Measurements from ENCODE around the gene DGKG.
A peak's percentile ranks its signal among the peaks of the same experiment; 100 is the strongest.

Gene DGKG

GRCh38 chr3:186361762-186362536 lies at the start of gene DGKG:
DGKG (minus strand) TSS chr3:186362234; CDS start chr3:186320459, 41,775 bp downstream.
- DNase-seq, result peak; percentile 28

- DNase-seq, result no peak
These were observed 49.1 kb upstream of the DGKG start for GRCh38 chr3:186411089-186411488.

GRCh38 chr3:186406669-186407635 lies 44.9 kb upstream of the DGKG start:
- no peak for DNase-seq

DNA sequence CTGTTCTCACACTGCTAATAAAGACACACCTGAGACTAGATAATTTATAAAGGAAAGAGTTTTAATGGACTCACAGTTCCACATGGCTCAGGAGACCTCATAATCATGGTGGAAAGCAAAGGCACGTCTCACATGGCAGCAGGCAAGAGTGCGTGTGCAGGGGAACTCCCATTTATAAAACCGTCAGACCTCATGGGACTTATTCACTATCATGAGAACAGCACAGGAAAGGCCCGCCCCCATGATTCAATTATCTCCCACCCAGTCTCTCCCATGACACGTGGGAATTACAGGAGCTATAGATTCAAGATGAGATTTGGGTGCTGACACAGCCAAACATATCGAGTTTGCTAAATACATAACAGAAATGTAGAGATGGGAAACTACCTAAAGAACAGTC lies 39.5 kb upstream of the DGKG start:
- DNase-seq, result no peak

DNA sequence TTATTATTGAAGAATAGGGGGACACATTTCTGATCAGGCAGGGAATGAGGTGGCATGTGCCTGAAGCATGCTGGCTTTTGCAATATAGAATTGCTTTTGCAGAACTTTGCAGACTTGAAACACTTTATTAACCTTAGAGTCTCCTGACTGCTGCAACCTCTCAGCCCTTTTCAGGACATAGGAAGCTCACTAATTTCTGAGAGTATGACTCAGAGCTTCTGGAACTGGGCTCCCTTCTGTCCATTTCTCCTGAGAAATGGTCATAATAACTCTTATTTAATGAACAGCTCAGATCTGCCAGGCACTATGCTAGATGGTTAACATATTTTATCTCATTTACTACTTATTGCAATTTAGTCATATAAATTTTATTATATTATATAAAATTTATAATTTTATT lies 38.6 kb upstream of the DGKG start:
- no peak for DNase-seq

- DNase-seq, result no peak
These were observed 38.0 kb upstream of the DGKG start for GRCh38 chr3:186400026-186400425.

GRCh38 chr3:186394566-186395217 lies 32.7 kb upstream of the DGKG start:
- DNase-seq, result no peak

DNA sequence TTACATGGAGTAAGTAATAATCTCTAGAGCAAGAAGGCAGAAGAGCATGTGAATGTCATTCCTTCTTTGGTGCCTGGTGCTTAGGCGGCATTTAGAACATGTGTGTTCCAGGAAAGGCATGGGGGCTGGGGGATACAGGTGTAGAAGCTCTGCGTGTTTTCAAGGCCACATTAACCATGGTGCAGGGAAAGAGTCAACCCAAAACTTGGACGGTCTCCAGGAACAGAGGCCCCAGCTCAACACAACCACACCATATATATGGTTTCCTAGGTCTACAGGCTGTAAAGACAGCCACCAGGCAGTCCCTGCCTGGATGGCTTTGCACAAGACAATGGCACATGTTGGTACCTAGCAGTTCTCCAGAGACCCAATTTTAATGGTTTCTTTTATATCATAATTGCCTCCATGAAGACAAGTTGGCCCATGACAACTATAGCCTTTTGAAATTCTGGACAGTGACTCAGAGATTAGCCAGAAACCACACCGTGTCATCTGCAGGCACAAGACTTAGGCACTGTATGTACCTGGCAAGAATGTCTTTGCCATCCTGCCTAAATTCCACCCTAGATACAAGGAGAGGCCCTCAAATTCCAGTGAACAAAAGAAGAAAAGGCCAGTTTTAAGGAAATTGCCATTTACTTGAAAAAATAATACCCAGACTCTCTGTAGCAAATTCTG lies 25.0 kb upstream of the DGKG start:
- DNase-seq, result no peak

DNA sequence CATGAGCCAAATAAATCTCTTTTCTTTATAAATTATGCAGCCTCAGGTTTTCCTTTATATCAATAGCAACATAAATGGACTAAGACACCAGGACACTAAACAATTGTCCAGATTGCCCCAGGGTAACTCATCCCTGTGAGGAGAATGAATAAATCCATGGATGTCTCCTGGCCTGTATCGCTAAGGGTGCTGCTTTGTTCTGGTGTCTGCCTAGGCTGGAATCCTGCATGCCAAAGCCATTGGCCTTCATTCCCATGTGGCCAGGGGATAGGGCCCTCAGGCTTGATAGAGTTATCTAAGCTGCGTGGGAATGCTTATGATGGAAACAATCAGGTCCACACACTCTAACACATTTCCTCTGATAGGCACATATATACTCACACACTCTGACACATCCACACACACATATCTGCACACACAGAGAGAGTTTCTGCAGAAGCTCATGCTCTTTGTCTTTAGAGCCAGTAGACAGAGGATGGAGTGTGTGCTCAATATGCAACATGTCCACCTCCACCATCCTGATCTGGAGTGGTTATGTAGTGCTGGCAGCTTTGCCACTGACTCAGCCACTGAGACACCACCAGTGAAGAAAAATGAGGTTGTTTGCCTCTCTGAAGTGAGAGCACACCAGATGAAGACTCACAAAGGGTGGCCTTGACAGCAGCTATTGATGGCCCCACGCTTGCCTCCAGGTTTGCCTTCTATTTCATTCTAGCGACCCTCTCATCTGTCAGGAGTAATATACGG lies 24.0 kb upstream of the DGKG start:
- DNase-seq, result no peak

- no peak for DNase-seq
These were observed 21.3 kb upstream of the DGKG start for GRCh38 chr3:186383026-186383993.

- no peak for DNase-seq
These were observed 20.3 kb upstream of the DGKG start for GRCh38 chr3:186382217-186382885.

- DNase-seq, result no peak
These were observed 19.6 kb upstream of the DGKG start for GRCh38 chr3:186381424-186382216.

DNA sequence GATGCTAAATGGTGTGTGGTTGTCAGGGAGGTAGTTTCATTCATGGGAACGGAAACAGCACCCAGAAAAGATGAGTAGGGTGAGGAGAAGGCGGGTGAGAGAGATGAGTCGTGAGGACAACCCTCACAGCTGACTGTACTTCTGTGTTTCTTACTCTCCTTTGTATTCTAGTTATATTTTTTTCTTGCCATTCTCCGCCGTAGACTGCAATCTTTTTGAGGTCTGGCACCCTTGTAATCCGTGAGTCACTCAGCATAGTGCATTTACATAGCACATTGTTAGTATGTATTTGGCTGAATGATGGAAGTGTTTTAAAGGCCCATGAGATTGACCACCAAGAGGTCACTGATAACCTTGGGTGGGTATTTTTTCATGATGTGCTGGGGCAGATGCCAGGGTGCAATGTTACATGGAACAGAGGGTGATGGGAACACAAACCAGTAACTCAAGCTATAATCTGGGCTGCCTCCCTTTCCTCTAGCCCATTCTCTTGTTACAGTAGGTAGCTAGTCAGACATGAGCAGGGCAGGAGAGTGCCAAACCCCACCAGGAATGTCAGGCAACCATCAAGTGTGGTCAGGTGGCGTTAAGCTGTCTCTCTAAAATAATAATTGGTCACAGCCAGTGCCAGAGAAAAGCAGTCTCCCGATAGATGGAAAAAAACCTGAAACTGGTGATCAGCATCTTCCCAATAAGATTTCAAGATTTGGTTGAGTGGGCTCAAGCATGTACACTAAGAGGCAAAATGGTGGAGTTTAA lies 18.8 kb upstream of the DGKG start:
- no peak for DNase-seq

DNA sequence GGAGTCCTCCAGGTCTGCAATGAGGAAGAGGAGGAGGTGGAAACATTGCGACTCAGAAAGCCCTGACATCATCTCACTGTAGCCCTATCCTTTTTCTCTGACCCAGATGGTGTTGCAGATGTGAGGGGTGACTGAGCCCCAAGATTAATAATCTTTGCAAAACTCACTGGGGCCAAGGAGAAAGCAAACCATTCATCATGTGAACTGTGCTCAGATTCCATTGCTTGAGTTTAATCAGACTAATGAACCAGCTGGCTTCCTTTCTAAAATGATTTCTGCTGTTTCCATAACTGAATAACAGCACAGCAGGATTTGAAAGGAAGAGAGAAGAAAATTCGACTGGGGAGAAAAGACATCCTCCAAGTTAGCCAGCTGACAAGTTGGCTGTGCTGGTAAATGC lies 13.4 kb upstream of the DGKG start:
- DNase-seq, result no peak

DNA sequence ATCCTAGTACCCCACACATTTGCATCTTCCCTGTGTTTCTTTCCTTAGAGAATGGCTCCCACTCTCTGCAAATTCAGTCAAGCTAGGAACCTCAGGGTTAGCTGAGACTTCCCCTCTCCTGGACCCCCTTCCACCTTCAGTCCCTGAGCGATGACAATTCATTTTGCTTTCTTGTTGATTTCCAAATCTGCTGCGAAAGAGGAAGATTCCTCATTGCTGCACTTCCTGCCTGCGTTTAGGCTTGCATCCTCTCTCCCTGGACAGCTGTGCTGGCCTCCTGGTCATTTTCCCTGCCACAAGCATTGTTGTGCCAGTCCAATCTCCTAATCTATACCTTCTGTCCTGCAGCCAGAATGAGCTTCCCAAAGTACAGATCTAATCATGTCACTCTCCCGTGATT lies 12.3 kb upstream of the DGKG start:
- no peak for DNase-seq

- DNase-seq, result no peak
These were observed 7.2 kb upstream of the DGKG start for GRCh38 chr3:186369217-186369616.

- DNase-seq, result no peak
These were observed 6.7 kb upstream of the DGKG start for GRCh38 chr3:186368717-186369116.

DNA sequence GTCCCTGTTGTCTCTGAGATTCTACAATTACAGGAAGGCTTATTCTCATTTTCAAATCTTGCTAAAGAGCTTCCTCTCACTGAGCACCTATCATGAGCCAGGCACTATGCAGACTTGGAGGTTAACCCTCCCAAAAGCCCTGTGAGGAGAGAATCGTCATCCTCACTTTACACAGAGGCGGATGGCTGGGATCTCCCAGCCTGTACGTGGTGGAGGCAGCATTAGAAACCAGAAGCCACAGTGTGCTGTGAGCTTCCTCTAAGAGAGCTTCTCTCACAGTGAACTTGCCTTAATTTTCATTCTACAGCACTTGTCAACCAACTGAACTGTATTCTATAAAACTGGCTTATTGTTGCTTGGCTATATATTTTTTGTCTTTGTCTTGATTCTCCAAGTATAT lies 6.1 kb upstream of the DGKG start:
- DNase-seq, result no peak

DNA sequence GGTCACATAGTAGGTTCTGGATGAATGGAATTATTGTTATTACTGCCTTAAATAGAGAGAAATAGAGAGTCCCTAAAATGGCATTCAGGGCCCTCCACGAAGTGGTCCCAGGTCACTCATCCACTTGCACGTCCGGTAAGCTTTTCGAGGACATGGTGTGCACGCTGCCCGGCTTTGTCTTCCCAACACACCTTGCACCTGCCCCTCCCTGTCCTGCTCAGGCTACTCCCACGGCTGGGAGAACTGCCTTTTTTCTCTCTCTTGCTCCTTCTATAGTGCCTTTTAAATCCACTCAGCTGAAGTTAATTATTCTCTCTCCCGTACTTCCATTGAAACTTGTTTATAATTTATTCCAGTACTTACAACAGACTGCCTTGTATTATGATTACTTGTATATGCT lies 5.6 kb upstream of the DGKG start:
- no peak for DNase-seq

Data from GOT3 (cell line).